Esophagus muscularis mucosa (tissue), 3 donors: ENCODE data around the gene SERPINI1.

Experiments used
- CTCF ChIP-seq, 3 experiments: fragments of 200-600 bp in 2 of 3; fragments of 450-650 bp in 1 of 3; sonication (generic) in 2 of 3; IDR thresholded peaks; one replicate each; pipeline ENCODE4 v1.5.1; 2017 to 2019; ENCODE audit warnings: antibody characterized with exemption in 3 of 3, mild to moderate bottlenecking in 2 of 3, moderate library complexity in 1 of 3
- POLR2A ChIP-seq: fragments of 450-650 bp; IDR thresholded peaks from one replicate; pipeline ENCODE4 v1.6.1; 2017; ENCODE audit warnings: antibody characterized with exemption, moderate library complexity, mild to moderate bottlenecking, low read depth
- POLR2AphosphoS5 ChIP-seq, 2 donors: sonication (generic); formaldehyde crosslinking; IDR thresholded peaks; one replicate each; pipeline ENCODE4 v1.6.1; 2017; ENCODE audit warnings: antibody characterized with exemption in 2 of 2

GRCh38 chr3:167694121-167694520, 41.4 kb upstream of the SERPINI1 start:
- TF ChIP-seq POLR2A (no peak), CTCF (IDR thresholded peaks at IDR 0.05) (no peak), POLR2AphosphoS5 (IDR thresholded peaks at IDR 0.05) (no peak)
